Thyroid gland (tissue), 4 donors: ENCODE data around the gene CEP126. TPM values are rescaled to one million over a fixed set of nuclear protein-coding genes. Genes with fewer than 3 reads are reported as not detected.
A peak's percentile ranks its signal among the peaks of the same experiment; 100 is the strongest.

Experiments
- DNase-seq, 2 donors: peaks; one replicate each; pipeline ENCODE4 v3.0.0-alpha.2; 2019
- H3K27ac ChIP-seq, 3 donors: fragments of 200-600 bp; sonication (generic); 1 replicate in 2 of 3; 2 replicates in 1 of 3; pipeline ENCODE4 v1.5.1; 2016 to 2019; ENCODE audit warnings: mild to moderate bottlenecking in 1 of 3, moderate library complexity in 1 of 3
- H3K27me3 ChIP-seq: fragments of 200-600 bp; sonication (generic); one replicate; pipeline ENCODE4 v1.5.1; 2019
- H3K36me3 ChIP-seq, 2 donors: fragments of 200-600 bp; sonication (generic); one replicate each; pipeline ENCODE4 v1.5.1; 2016 to 2019
- H3K4me1 ChIP-seq, 2 donors: fragments of 200-600 bp; sonication (generic); one replicate each; pipeline ENCODE4 v1.5.1; 2017 to 2019
- H3K4me3 ChIP-seq, 3 donors: fragments of 200-600 bp; sonication (generic); replicated peaks in 1 of 3; 1 replicate in 2 of 3; 2 replicates in 1 of 3; pipeline ENCODE4 v1.5.1; 2016; ENCODE audit warnings: mild to moderate bottlenecking in 1 of 3
- H3K9me3 ChIP-seq: fragments of 200-600 bp; sonication (generic); one replicate; pipeline ENCODE4 v1.5.1; 2017
- CTCF ChIP-seq, 6 experiments: fragments of 200-600 bp in 3 of 6; fragments of 450-650 bp in 3 of 6; sonication (generic) in 3 of 6; IDR thresholded peaks; one replicate each; pipeline ENCODE4 v1.5.1; 2016 to 2019; ENCODE audit warnings: antibody characterized with exemption in 6 of 6, mild to moderate bottlenecking in 2 of 6, inconsistent platforms in 1 of 6, moderate library complexity in 1 of 6
- POLR2A ChIP-seq, 2 donors: fragments of 450-650 bp; IDR thresholded peaks; one replicate each; pipeline ENCODE4 v1.6.1; 2017; ENCODE audit warnings: antibody characterized with exemption in 2 of 2, mild to moderate bottlenecking in 2 of 2, moderate library complexity in 1 of 2
- WGBS, 2 donors: methylation state at CpG; one replicate each; pipeline ENCODE4 v1.1.5; 2017; 5-methylcytosine and 5-hydroxymethylcytosine counted together
- intact Hi-C: fragments of 100-400 bp; cut with DNase I; formaldehyde crosslinking; loops from one replicate; pipeline ENCODE4 v1.15.1; 2023
- total RNA-seq, 4 donors: library from RNA; depleted of rRNA; stranded (reverse); fragments of >200 nt; gene quantifications; one replicate each; pipeline ENCODE4 v1.2.3, GENCODE V29; 2016

The CEP126 gene
- total RNA-seq, 4 donors from 2014 or later = 6.3 to 10.6 (median 8.1) TPM

- Histone ChIP-seq H3K36me3 (no peaks in the 10 kb centered on the region), H3K27ac (no peak overlapping the region), H3K4me3 (no peak overlapping the region), H3K4me1 (peaks cover 0 to 5% of the 10 kb centered on the region in 2 donors), H3K9me3 (no peaks in the 10 kb centered on the region), H3K27me3 (no peaks in the 10 kb centered on the region)
- peak; percentile 12 to 26 for DNase-seq
- TF ChIP-seq CTCF (IDR thresholded peaks at IDR 0.05) (no peak), POLR2A (IDR thresholded peaks at IDR 0.05) (no peak)
- WGBS, 2 donors = 55 to 72% methylated on average over 4 of the region's 4 CpGs
- intact Hi-C loops = no loop called here
Measured at GRCh38 chr11:101996111-101996510, 81.3 kb downstream of the CEP126 start.

DNA sequence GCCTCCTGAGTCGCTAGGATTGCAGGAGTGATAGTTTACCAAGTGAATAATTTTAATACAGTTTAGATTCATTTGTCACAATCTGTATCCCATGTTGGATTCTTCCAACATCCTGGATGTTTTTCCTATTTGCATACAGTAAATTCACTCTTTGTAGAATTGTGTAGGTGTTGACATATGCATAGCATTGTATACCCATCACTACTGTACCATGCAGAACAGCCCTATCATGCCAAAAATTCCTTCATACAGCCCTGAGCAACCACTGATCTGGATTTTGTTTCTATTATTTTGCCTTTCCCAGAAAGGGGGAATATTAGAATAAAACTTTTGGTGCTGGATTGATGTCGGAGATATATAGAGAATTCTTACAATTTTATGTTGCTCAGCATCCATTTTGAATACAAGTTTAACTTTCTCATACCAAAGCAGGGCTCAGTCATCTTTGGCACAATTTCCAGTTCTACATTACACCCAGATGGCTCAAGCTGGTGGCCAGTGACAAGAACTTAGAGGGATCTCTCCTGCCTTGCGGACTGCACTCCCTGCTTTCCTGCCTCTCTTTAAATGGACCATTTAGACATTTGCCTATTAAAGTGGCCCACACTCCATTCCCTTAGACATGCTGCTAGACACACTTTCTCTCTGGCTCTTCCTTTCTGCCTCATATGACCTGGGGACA, 87.0 kb downstream of the CEP126 start:
- no peak overlapping the region for H3K27ac ChIP-seq
- TF ChIP-seq POLR2A (IDR thresholded peaks at IDR 0.05) (no peak), CTCF (IDR thresholded peaks at IDR 0.05) (no peak)
- no peaks in the 10 kb centered on the region for H3K27me3 ChIP-seq
- no peak overlapping the region for H3K4me3 ChIP-seq
- H3K9me3 ChIP-seq = no peaks in the 10 kb centered on the region
- intact Hi-C loops = no loop called here
- DNase-seq = no peak
- WGBS, 2 donors = 98% methylated on average over 3 of the region's 3 CpGs
- H3K4me1 ChIP-seq = peaks cover 0 to 3% of the 10 kb centered on the region in 2 donors
- H3K36me3 ChIP-seq = no peaks in the 10 kb centered on the region

DNA sequence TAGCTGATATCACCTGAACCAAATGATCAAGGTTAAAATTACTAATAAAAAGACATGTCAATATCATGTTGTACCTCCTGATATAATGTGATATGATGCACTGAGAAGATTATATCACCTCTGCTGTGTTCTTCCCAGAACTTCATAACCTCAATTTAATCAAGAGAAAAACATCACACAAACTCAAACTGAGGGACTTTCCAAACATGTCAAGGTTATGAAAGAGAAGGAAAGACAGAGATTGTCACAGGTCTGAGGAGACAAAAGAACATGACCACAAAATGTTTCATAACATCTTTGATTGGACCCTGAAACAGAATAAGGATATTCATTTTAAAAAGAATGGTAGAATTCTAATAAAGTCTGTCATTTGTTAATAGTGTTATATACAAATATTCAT, 89.4 kb downstream of the CEP126 start:
- Histone ChIP-seq H3K4me1 (peaks cover 3 to 6% of the 10 kb centered on the region in 2 donors), H3K4me3 (no peak overlapping the region), H3K27ac (no peak overlapping the region), H3K36me3 (no peaks in the 10 kb centered on the region), H3K9me3 (no peaks in the 10 kb centered on the region), H3K27me3 (no peaks in the 10 kb centered on the region)
- DNase-seq = no peak
- TF ChIP-seq POLR2A (IDR thresholded peaks at IDR 0.05) (no peak), CTCF (IDR thresholded peaks at IDR 0.05) (no peak)
- intact Hi-C loops = no loop called here

GRCh38 chr11:102005306-102005705, 90.5 kb downstream of the CEP126 start:
- intact Hi-C loops = loop anchor here (5.0 kb wide), 1 partner anchor 143 kb away; no protein-coding TSS in a partner anchor
- DNase-seq = no peak
- Histone ChIP-seq H3K4me3 (no peak overlapping the region), H3K27ac (no peak overlapping the region), H3K27me3 (no peaks in the 10 kb centered on the region), H3K36me3 (no peaks in the 10 kb centered on the region), H3K9me3 (no peaks in the 10 kb centered on the region), H3K4me1 (peaks cover 3 to 6% of the 10 kb centered on the region in 2 donors)
- WGBS, 2 donors = 85 to 93% methylated on average over 4 of the region's 4 CpGs
- TF ChIP-seq POLR2A (IDR thresholded peaks at IDR 0.05) (no peak), CTCF (IDR thresholded peaks at IDR 0.05) (no peak)

DNA sequence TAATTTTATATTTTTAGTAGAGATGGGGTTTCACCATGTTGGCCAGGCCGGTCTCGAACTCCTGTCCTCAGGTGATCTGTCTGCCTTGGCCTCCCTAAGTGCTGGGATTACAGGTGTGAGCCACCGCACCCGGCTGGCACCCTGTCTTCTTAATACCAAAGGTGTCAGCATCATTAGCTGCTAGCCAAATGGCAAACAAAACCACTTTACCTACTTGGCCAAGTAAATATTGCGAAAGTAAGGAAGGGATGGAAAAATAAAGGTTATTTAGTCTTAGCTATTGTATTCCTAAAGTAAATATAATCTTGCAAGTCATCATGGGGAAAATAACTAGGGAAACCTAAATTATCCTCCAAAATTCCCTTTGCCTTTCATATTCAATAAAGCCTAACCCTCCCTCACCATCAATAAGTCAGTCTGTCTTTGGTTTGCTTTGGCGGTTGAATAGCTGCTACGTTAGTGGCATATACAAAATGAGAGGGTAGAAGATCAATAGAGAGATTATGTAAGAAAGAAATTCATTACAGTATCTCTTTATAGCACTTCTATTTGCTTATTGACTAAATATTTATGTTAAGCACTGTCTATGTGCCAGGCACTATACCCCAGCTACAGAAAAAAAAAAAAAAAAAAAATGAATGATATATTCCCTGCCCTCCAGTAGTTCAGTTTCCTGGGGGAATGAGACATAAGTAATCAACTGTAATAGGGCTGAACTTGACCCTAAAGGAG, 92.2 kb downstream of the CEP126 start:
- no peaks in the 10 kb centered on the region for H3K27me3 ChIP-seq
- no peak overlapping the region for H3K4me3 ChIP-seq
- WGBS, 2 donors = 94 to 95% methylated on average over 7 of the region's 7 CpGs
- TF ChIP-seq POLR2A (IDR thresholded peaks at IDR 0.05) = no peak
- no peak for TF ChIP-seq CTCF (IDR thresholded peaks at IDR 0.05)
- H3K4me1 ChIP-seq = peaks cover 3 to 18% of the 10 kb centered on the region in 2 donors
- H3K36me3 ChIP-seq = no peaks in the 10 kb centered on the region
- H3K27ac ChIP-seq = peak overlapping the region; percentile 47 to 69 (median 57)
- intact Hi-C loops = loop anchor here (5.0 kb wide), 1 partner anchor 145 kb away; no protein-coding TSS in a partner anchor
- H3K9me3 ChIP-seq = no peaks in the 10 kb centered on the region
- no peak for DNase-seq
